Dermis blood vessel endothelial cell (primary cell): ENCODE results near the gene ARF6. TPM values are rescaled to one million over a fixed set of nuclear protein-coding genes. Genes with fewer than 3 reads are reported as not detected.
A peak's percentile ranks its signal among the peaks of the same experiment; 100 is the strongest.
"Not testable (repeated sequence)": the region's sequence is repeated elsewhere in the genome, so short reads cannot be mapped to it uniquely, and the experiment has no call there.

Experiments
- DNase-seq: peaks from one replicate; pipeline ENCODE4 v3.0.0; 2010
- total RNA-seq: library from RNA; depleted of rRNA; stranded (reverse); fragments of >200 nt; gene quantifications from 2 replicates; pipeline ENCODE4 v1.2.3, GENCODE V29; 2014

Gene ARF6
- 64.7 and 66.6 TPM in 2 replicates for total RNA-seq

DNA sequence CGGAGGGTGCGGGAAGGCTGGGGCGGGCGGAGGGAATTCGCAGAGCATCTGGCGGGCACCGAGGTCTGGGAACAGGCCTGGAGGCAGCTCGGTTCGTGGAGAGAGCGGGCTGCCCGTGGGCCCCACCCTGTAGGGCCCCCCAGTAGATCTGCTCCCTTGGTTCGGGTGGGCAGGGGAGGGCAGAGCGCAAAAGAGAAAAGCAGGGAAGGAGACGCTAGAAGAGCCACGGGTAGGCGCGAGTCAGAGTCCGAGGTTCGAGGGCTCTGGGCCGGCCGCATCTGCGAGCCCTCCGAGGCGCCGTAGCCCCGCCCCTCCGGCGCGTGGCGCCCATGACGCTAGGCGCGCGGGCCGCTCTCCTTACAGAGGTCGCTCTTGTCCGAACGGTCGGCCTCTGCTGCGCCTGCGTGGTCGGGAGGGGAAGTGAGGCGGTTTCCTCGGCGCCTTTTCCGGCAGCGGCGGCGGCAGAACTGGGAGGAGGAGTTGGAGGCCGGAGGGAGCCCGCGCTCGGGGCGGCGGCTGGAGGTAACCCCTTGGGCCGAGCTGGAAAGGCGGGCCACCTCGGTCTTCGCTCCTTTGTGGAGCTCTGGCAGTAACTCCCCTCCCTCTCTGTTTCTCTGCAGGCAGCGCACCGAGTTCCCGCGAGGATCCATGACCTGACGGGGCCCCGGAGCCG is at the start of gene ARF6:
Gene ARF6 (plus strand): TSS at position 447 of the 673 bp plus-strand sequence. CDS start 655 bp downstream, outside the sequence.
- DNase-seq: peak; percentile 99

DNA sequence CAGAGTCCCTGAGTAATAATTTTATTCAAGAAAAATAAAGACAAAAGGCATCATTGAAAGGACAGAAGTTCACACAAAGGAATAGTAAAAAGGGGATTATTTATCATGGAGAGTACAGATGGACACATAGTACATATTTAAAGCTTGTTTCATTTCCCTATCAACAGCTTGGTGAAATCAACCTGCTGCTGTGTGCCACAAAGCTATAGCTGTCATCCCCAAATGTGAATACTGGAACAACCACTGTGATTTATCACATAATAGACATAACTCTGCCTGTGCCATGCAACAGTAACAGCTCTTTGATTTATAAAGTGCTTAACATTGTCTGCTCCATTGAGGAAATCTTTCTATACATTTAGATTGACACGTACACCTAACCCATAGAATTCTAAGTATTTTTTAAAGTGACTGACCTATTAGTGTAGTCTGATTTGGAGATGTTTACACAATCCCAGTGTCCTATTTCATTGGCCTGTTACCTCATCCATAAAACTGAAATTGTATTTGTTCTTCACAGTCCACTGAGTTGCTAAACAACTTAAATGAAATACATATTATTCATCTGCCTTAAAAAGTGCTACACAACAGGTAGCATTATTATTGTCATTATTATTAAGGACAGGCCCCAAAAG is 43.6 kb upstream of the ARF6 start:
- DNase-seq: no peak

DNA sequence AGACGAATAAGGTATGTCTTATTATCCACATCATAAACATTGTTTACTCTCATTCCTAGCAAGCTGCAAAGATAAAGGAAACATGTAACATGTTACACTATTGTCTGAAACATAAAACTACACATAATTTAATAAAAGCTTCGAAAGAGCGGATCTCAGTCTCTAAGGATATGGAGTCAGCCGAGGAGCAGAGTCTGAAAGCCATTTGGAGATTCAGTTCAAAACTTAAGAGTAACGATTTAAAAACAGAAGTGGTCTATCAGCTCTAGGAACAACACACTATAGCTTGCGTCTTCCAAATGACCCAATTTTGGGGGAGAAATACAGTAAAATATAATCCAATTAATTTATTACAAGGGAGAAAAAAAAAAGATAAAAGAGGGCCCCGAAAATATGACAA is 41.1 kb upstream of the ARF6 start:
- peak; percentile 34 for DNase-seq

DNA sequence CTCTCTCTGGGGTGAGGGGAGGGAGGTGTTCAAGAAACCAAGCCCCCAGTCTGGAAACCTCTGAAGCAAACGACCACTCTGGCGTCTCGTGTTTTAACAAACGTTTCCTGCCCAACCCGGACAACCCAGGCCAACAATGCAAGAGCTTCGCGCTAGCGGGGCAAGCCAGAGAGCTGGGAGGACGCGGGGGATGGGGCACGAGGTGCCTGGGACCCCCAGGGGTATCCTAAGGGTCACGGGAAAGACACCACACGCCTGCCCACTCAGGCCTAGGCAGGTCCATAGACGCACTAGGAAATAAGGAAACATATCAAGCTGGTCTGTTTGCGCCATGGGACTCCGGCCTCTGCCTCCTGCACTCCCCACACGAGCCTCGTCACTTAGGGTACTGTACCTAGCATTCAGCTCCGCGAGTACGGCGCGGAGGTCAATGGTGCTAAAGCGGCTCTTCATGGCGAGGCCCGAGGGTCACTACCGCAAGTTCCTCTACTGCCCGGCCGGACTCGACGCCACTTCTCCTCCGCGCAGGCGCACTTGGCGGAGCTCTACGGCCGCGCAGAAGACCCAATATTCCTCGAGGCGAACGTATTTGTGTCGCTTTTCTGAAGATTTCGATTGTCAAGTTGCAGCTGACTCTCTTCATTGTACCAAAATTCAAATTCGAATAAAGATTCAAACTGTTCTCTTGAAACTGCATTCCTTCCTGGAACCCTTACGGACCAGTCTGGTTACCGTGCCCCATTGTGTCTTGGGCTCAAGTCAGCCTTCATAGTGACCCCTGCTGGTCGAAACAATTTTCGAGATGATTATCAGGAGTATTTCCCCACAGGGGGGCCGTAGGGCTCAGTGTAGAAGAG is 40.4 kb upstream of the ARF6 start, which contains the start of gene NEMF:
Gene NEMF (minus strand): TSS at position 488 of the 857 bp plus-strand sequence. CDS start 35 bp downstream, at position 453.
- peak; percentile 93 for DNase-seq

DNA sequence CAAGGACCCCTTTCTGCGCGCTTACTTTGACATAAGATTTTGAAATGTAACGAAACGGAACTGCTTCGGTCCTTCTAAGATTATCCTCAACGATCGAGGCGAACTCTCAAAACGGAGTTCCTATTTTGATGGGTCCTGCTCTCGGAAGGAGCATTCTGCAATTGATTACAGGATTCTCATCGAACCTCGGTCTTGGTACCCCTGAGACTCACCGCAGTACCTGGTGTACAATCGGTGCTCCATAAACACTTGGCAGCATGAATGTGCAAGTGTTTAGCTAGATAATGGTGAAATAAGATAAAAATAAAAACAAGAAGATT is 39.8 kb upstream of the ARF6 start:
- no peak for DNase-seq

DNA sequence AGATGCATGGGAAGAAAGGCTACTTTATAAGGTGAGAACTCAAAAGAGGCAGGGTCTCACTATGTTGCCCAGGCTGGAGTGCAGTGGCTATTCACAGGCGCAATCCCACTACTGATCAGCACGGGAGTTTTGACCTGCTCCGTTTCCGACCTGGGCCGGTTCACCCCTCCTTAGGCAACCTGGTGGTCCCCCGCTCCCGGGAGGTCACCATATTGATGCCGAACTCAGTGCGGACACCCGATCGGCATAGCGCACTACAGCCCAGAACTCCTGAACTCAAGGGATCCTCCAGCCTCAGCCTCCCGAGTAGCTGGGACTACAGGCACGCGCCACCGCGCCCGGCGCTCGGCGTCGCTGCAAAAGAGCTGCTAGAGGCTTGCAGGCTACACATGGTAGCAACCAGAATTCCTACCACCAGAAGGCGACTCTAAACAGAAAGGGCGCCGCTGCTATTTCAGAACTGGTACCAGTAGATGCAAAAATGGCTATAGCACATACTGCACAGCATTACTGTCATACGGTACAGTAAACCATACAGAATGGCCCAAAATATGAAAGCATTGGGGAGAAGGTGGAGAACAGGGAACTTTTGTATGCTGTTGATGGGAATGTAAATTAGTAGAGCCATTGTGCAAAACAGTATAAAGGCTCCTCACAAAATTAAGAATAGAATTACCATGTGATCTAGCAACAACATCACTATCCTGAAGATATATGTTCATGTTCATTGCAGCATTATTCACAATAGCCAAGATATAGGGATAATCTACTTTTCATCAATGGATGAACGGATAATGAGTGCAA is 39.1 kb upstream of the ARF6 start:
- peak; percentile 92 for DNase-seq

DNA sequence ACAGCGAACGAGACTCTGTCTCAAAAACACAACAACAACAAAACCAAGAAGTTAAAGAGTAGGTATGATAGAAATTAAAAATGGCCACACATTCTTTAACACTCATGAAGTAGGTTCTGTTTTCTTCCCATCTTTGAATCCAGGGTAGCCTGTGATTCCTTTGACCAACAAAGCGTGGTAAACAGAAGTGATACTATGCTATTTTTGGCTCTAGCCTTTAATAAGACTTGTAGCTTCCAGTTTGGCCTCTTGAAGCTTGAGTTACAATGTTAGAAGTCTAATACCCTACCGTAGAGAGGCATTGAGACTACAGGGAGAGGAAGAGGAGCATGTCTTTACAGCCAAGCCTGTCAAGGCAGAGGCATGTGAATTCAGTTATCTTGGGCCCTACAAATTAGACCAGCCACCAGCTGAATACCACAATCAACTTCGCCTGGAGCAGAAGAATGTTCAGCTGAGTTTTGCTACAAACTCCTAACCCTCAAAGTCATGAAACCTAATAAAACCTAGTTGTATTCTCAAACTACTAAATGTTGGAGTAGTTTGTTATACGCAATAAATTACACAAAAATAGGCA is 35.4 kb upstream of the ARF6 start:
- DNase-seq: no peak

DNA sequence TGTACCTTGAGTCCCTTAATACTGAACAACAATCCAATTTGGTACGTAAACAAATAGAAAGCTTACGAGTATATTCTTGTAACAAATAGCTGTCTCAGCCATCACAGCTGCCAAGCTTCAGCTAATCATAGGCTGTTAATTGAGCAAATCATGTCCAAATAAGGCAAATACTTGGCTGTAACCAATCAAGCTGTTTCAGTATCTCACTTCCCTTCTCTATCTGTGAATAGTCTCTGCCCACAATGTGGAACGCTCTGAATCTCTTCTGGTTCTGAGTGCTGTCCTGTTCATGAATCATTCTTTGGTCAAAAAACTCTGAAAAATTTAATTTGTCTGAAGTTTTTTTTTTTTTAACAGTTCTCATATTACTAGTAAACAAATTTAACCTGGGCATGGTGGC is 34.5 kb upstream of the ARF6 start:
- DNase-seq: no peak

DNA sequence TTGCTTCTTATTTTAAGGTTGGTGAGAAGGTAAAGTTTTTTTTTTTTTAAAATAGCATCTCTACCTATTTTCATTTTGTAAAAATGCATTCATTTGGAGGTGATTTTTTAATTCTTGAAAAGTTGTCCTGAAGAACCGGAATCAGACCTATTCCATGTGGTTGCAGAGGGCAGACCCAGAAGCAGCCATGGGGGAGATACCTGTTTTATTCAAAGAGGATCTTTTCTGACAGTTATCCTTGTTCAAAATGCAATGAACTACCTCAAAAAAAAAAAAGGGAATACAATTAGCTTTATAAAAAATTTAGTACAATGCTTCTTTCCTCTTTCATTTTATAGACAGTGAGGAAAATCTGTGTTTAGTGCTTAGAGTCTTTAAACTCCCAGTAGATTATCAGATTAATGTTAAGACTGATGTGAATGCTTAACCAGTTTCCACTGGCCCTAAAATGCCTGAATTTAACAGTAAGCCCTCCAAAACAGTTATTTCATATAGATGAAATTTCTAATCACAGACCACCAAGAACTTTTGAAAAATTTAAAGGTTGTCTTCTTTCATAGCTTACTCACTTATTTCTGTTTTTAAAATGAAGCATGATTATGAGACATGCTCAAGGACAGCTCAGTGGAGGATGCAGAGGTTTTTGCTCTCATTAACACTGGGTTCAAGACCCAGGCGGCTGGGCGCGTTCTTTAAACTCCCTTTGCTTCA is 31.7 kb upstream of the ARF6 start:
- no peak for DNase-seq

DNA sequence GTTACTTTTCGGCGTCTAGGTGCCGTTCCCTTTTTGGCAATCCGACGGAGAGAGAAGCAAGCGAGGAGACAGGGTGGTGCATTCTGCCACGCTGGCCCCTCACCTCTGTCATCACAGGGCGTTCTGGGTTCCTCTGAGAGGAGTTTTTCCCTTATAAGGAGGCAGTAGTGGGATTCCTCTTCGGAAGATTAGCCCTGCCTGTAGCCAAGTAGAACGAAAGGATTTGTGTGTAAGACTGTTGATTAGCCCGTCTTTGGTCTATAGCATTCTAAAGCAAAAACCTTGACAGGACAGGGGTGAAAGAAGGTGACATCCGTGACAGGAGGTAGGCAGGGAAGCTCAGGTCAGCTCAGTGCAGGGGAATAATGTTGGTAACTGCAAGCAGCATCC is 31.2 kb upstream of the ARF6 start:
- peak; percentile 80 for DNase-seq

DNA sequence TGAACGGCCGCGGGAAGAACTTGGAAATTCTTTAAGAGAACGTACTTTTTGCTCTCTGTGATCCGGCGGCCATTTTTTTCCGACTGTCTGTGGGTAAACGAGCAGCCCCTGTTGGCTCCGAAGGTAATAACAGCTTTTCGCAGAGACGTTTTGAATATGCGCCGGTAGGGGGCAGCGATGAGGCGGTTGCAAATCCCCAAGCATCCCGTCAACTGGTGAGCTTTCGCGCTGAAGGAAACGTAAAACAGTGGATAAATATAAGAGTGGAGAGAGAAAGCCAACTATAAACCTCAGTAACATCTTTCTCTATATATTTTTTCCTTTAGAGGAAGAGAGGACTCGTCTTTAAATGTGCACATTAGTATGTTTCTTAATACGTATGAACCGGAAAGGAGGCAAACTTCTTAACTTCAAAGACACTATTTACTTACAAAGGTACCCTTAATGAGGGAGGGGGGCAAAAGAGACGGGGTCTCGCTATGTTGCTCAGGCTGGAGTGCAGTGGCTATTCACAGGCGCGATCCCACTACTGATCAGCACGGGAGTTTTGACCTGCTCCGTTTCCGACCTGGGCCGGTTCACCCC is 30.7 kb upstream of the ARF6 start:
- DNase-seq: peak; percentile 90

DNA sequence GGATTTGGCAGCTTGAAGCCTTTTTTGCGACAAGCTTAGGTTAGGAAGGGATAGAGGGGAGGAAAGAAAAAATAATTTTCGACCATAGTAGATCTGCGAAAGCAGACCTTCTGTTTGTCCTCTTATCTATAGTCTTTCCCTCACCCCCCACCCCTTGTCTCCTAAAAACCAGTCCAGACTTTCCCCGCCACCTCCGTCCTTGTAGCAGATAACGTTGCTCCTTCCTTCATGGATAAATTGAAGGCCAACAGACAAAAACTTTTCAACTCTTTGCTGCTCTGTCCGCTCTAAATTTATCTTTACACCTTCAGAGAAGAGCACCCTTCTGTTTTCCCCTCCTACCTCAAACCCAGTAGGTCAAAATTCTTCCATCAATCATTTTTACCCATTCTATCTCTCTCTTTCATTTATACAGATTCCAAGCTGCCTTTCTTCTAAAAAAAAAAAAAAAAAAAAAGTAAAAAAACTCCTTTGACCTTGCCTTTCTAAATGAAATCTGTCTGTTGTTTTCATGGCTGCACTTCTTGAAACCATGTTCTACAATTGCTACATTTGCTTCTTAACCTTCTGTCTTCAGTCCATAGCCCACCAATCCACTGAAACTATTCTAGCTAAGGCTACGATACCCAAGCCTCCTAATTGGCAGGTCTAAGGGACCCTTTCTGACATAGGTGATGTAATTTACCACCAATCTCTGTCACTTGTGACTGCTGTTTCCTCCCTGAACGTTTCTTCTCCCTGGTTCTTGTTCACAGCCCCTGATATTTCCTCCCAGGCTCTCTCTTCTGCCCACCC is 29.2 kb upstream of the ARF6 start:
- DNase-seq: no peak

DNA sequence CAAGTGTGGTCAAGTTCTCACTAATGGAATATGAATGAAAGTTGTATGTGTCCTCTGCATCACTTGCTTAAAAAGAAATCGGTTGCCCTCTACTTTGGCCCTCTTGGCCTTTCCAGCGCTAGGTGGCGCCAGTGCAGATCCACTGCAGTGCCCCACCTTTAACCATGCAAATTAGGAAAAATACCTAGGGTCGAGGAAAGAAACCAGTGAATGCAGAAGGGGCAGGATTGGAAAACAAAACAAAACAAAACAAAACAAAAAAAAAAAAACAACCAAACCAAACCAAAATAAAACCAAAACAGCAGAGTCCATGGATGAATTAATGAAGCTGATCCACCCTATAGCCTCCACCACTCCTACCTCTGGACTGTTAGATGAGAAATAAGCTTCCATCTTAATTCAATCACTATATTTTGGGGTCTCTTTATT is 27.4 kb upstream of the ARF6 start:
- peak; percentile 84 for DNase-seq

DNA sequence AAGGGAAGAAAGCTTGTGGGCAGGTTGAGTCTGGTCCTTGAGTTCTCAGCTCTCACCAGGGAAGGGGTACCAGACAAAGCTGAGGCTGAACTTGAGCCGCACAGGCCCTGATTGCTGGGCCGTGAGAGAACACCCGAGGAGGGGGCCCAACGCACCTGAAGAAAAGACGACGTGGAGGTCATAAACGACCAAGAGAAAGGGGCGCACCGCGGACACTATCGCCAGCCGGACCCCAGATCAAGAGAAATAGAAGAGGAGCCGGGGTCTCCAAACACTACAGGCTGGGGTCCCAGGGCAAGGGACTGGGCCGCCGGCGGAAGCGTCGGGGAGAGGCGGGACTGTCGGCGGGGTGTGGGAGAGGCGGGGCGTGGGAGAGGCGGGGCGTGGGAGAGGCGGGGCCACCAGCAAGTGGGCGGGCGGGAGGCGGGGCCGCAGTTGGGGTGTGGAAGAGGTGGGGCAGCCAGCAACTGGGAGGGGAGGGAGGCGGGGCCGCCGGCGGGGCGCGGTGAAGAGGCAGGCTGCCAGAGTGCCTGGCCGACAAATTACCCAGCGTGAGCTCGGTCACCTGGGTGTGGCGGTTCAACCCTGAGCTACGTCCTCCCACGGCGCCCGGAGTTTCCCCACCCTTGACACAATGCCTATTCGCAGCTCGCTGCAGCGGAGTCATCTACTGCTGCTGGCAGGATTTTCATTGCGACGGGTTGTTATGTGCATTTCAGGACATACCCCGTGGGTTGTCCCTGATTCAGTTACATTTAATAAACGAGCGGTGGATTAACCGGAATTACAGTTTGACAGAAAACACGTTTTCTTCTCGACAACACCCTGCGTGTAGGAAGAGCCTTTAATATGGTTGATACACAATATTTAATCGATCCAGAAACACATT is 24.8 kb upstream of the ARF6 start:
- peak; percentile 95 for DNase-seq

DNA sequence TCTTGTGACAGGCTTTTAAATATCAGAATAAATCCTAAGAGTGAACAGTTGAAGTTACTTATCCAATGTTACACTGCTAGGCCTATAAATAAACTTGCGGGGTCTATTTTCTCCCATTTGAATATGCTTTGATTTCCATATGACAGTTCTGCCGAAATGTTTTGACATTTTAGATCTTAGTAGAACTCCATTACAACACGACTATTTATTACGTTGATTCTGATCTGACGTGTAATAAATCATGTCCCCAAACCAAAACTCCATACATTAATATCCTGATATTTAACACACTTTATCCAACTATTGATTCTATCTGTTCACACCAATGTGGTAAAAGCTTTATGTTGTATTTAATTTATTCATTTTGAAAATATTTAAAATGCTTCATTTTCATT is 24.2 kb upstream of the ARF6 start:
- no peak for DNase-seq

DNA sequence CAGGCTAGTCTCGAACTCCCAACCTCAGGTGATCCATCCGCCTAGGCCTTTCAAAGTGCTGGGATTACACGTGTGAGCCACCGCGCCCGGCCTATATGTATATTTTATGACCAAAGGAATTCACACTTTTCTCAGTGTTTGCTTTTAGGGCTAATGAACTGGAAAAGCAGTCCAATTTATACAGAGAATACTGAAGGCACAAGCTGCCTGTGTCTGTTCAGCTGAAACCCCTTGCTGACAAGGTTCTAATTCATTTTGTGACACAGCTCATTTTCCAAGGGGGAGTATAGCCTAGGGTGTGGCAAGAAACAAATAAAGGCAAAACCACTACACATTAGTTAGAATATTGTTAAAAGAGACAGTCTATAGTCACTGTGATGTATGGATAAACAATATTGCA is 22.0 kb upstream of the ARF6 start:
- no peak for DNase-seq

DNA sequence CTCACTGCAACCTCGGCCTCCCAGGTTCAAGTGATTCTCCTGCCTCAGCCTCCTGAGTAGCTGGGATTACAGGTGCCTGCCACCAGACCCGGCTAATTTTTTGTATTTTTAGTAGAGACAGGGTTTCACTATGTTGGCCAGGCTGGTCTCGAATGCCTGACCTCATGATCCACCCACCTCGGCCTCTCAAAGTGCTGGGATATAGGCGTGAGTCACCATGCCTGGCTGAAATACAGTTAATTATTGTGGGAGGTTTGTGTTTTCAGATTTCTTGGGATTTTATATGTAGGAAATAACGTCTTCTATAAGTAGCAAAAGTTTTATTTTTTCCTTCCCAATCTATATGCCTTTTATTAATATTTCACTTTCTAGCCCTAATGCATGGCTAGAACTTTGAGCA is 19.3 kb upstream of the ARF6 start:
- DNase-seq: not testable (repeated sequence)

DNA sequence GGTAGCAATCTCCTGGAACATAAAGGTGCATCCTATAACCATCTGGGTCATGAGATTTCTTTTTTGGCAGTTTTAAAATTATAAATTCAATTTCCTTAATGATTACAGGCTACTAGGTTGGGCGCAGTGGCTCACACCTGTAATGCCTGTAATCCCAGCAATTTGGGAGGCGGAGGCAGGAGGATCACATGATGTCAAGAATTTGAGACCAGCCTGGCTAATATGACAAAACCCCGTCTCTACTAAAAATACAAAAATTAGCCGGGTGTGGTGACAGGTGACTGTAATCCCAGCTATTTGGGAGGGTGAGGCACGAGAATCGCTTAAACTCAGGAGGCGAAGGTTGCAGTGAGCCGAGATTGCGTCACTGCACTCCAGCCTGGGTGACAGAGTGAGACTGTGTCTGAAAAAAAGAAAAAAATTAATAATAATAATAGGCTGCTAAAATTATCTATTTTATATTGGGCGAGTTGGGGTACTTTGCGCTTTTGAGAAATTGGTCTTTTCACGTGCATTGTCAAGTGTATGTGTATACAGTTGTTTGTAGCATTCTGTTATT is 17.2 kb upstream of the ARF6 start:
- DNase-seq: no peak

DNA sequence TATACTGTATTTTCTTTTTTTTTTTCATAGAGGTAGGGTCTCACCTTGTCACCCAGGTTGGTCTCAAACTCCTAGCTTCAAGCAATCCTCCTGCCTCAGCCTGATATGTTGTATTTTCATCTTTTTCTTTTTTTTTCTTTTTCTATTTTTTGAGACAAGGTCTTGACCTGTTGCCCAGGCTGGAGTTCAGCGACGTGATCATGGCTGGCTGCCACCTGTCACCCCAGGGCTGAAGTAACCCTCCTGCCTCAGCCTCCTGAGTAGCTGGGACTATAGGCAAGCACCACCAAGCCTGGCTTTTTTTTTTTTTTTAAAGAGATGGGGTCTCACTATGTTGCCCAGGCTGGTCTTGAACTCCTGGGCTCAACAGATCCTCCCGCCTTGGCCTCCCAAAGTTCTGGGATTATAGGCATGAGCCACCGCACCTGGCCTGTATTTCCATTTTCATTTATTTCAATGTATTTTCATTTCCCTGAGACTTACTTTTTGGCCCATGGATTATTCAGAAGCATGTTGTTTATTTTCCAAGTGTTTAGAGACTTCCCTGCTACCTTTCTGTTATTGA is 16.2 kb upstream of the ARF6 start:
- no peak for DNase-seq
